GM23338 (cell line): ENCODE results near the gene AGPAT3. TPM values are rescaled to one million over a fixed set of nuclear protein-coding genes. Genes with fewer than 3 reads are reported as not detected.

Source experiments
- ATAC-seq: fragments of 200-7000 bp; cut with Tn5 transposase; 3 replicates; pipeline ENCODE4 v1.9.1; 2020
- DNase-seq: peaks from one replicate; pipeline ENCODE4 v3.0.0-alpha.2; 2015; ENCODE audit warnings: low spot score
- H2AFZ ChIP-seq: fragments of 200-600 bp; sonication (generic); 2 replicates; pipeline ENCODE4 v1.8.0; 2016; ENCODE audit warnings: antibody characterized with exemption, mild to moderate bottlenecking, moderate library complexity
- H3F3A ChIP-seq: fragments of 200-600 bp; sonication (generic); replicated peaks from 2 replicates; pipeline ENCODE4 v1.8.0; 2017; ENCODE audit warnings: antibody characterized with exemption, mixed run types, low read depth
- H3K27ac ChIP-seq: fragments of 200-600 bp; sonication (generic); 2 replicates; pipeline ENCODE4 v1.6.1; 2016; ENCODE audit warnings: low read depth
- H3K27me3 ChIP-seq: fragments of 200-600 bp; sonication (generic); 2 replicates; pipeline ENCODE4 v1.8.0; 2016; ENCODE audit warnings: mild to moderate bottlenecking, mixed run types, moderate library complexity; ENCODE audit not compliant: insufficient read depth
- H3K36me3 ChIP-seq: fragments of 200-600 bp; sonication (generic); 2 replicates; pipeline ENCODE4 v1.8.0; 2016; ENCODE audit warnings: mild to moderate bottlenecking; ENCODE audit not compliant: insufficient read depth
- H3K4me1 ChIP-seq: fragments of 200-600 bp; sonication (generic); 2 replicates; pipeline ENCODE4 v1.8.0; 2016; ENCODE audit warnings: mild to moderate bottlenecking, moderate library complexity; ENCODE audit not compliant: insufficient read depth
- H3K4me2 ChIP-seq: fragments of 200-600 bp; sonication (generic); 2 replicates; pipeline ENCODE4 v1.7.1; 2017; ENCODE audit warnings: mixed run types
- H3K4me3 ChIP-seq: fragments of 200-600 bp; sonication (generic); 2 replicates; pipeline ENCODE4 v1.6.1; 2016; ENCODE audit warnings: mixed run types
- H3K79me2 ChIP-seq: fragments of 200-600 bp; sonication (generic); replicated peaks from 2 replicates; pipeline ENCODE4 v1.8.0; 2017; ENCODE audit warnings: mild to moderate bottlenecking; ENCODE audit not compliant: insufficient read depth
- H3K9me2 ChIP-seq: fragments of 200-600 bp; sonication (generic); 2 replicates; pipeline ENCODE4 v1.8.0; 2017; ENCODE audit not compliant: insufficient read depth
- H4K20me1 ChIP-seq: fragments of 200-600 bp; sonication (generic); replicated peaks from 2 replicates; pipeline ENCODE4 v1.8.0; 2017; ENCODE audit warnings: mild to moderate bottlenecking; ENCODE audit not compliant: insufficient read depth
- H3K27ac Mint-ChIP-seq: 2 replicates; pipeline ENCODE4 v1.8.0; 2020; ENCODE audit warnings: inconsistent platforms, mild to moderate bottlenecking, moderate library complexity, mixed read lengths
- H3K27me3 Mint-ChIP-seq: 3 replicates; pipeline ENCODE4 v1.8.0; 2022; ENCODE audit warnings: low read depth, mild to moderate bottlenecking, moderate library complexity, mixed read lengths, inconsistent platforms; ENCODE audit not compliant: insufficient read depth, poor library complexity
- H3K36me3 Mint-ChIP-seq: 3 replicates; pipeline ENCODE4 v1.8.0; 2021; ENCODE audit warnings: low read depth, mild to moderate bottlenecking, inconsistent platforms, moderate library complexity, mixed read lengths
- H3K4me1 Mint-ChIP-seq: 3 replicates; pipeline ENCODE4 v1.8.0; 2020; ENCODE audit warnings: mild to moderate bottlenecking, inconsistent platforms, mixed read lengths
- H3K4me3 Mint-ChIP-seq: 3 replicates; pipeline ENCODE4 v1.8.0; 2021; ENCODE audit warnings: moderate library complexity, mild to moderate bottlenecking, inconsistent platforms, mixed read lengths
- H3K9me3 Mint-ChIP-seq: 3 replicates; pipeline ENCODE4 v1.8.0; 2020; ENCODE audit warnings: moderate library complexity, mild to moderate bottlenecking, inconsistent platforms, mixed read lengths
- CREB1 ChIP-seq: fragments of 250-450 bp; sonication (Bioruptor Pico); IDR thresholded peaks from 2 replicates; pipeline ENCODE4 v1.5.0; 2020; ENCODE audit warnings: low read depth, mild to moderate bottlenecking, moderate library complexity
- EZH2 ChIP-seq: fragments of 200-600 bp; sonication (generic); IDR thresholded peaks from one replicate; pipeline ENCODE4 v1.8.0; 2017; ENCODE audit warnings: antibody characterized with exemption, mild to moderate bottlenecking, low read depth; ENCODE audit not compliant: unreplicated experiment
- EZH2phosphoT487 ChIP-seq: fragments of 200-600 bp; sonication (generic); IDR thresholded peaks from one replicate; pipeline ENCODE4 v1.8.1; 2018; ENCODE audit warnings: antibody characterized with exemption; ENCODE audit not compliant: unreplicated experiment
- JUNB ChIP-seq: IDR thresholded peaks from one replicate; pipeline ENCODE4 v1.6.1; 2016; ENCODE audit warnings: antibody characterized with exemption; ENCODE audit not compliant: unreplicated experiment
- NANOG ChIP-seq: IDR thresholded peaks from 2 replicates; pipeline ENCODE4 v1.6.1; 2016; ENCODE audit warnings: antibody characterized with exemption, borderline replicate concordance
- POLR2AphosphoS5 ChIP-seq: IDR thresholded peaks from 2 replicates; pipeline ENCODE4 v1.6.1; 2016; ENCODE audit warnings: antibody characterized with exemption, low read depth
- STAT1 ChIP-seq: IDR thresholded peaks from one replicate; pipeline ENCODE4 v1.6.1; 2016; ENCODE audit warnings: antibody characterized with exemption; ENCODE audit not compliant: unreplicated experiment
- ZNF114 ChIP-seq: fragments of 250-450 bp; sonication (Bioruptor Pico); IDR thresholded peaks from 2 replicates; pipeline ENCODE4 v1.5.0; 2020; ENCODE audit warnings: mild to moderate bottlenecking, moderate library complexity
- ZNF331 ChIP-seq: fragments of 250-450 bp; sonication (Bioruptor Pico); IDR thresholded peaks from 2 replicates; pipeline ENCODE4 v1.5.0; 2020; ENCODE audit warnings: low read depth, mild to moderate bottlenecking, moderate library complexity
- ZNF462 ChIP-seq: fragments of 250-450 bp; sonication (Bioruptor Pico); IDR thresholded peaks from 2 replicates; pipeline ENCODE4 v1.5.0; 2020; ENCODE audit warnings: mild to moderate bottlenecking, moderate library complexity
- polyA plus RNA-seq: library from polyadenylated mRNA; unstranded; fragments of >200 nt; fragmentation: Nextera tagmentation; extraction: Ambion mirVana; gene quantifications from 2 replicates; pipeline ENCODE4 v1.2.1, GENCODE V29; 2016
- total RNA-seq: library from RNA; depleted of rRNA; stranded (reverse); fragments of >200 nt; shearing (Covaris generic); gene quantifications from 2 replicates; pipeline ENCODE4 v1.2.3, GENCODE V29; 2014
- TF ChIP-seq, protein P1 (sequence below): IDR thresholded peaks from one replicate; pipeline ENCODE4 v1.6.1; 2018; ENCODE audit warnings: antibody characterized with exemption; ENCODE audit not compliant: unreplicated experiment
- TF ChIP-seq, protein P2 (sequence below), 2 experiments: fragments of 200-600 bp in 1 of 2; sonication (generic) in 1 of 2; conservative IDR thresholded peaks; 2 replicates each; pipeline versions ENCODE4 v1.5.1 to v1.6.1; 2016 to 2017; ENCODE audit warnings: antibody characterized with exemption in 2 of 2, low read depth in 2 of 2, mild to moderate bottlenecking in 2 of 2, moderate library complexity in 1 of 2
- TF ChIP-seq, protein P3 (sequence below): IDR thresholded peaks from 2 replicates; pipeline ENCODE4 v1.6.1; 2016; ENCODE audit warnings: antibody characterized with exemption

AGPAT3 gene
- total and polyA plus RNA-seq, 2 experiments from 2014 or later: 2.1 to 6.1 TPM

GRCh38 chr21:43966946-43967512 is 102.0 kb downstream of the AGPAT3 start:
- Mint-ChIP-seq H3K27ac (no peak overlapping the region), H3K9me3 (peaks cover 4% of the 10 kb centered on the region; the same call in 2 of the 3 replicates), H3K4me1 (no peaks in the 10 kb centered on the region), H3K27me3 (peaks cover 7% of the 10 kb centered on the region), H3K36me3 (no peaks in the 10 kb centered on the region), H3K4me3 (no peak overlapping the region)
- no peaks in the 10 kb centered on the region for H4K20me1 ChIP-seq
- no peaks in the 10 kb centered on the region for H3K9me2 ChIP-seq
- TF ChIP-seq NANOG (no peak), EZH2phosphoT487 (no peak), ZNF114 (CRISPR knock-in tag) (no peak), JUNB (no peak), ZNF462 (CRISPR knock-in tag) (no peak), ZNF331 (CRISPR knock-in tag) (no peak), EZH2 (no peak), POLR2AphosphoS5 (no peak), STAT1 (no peak), CREB1 (CRISPR knock-in tag) (no peak)
- TF ChIP-seq, protein P1, sequence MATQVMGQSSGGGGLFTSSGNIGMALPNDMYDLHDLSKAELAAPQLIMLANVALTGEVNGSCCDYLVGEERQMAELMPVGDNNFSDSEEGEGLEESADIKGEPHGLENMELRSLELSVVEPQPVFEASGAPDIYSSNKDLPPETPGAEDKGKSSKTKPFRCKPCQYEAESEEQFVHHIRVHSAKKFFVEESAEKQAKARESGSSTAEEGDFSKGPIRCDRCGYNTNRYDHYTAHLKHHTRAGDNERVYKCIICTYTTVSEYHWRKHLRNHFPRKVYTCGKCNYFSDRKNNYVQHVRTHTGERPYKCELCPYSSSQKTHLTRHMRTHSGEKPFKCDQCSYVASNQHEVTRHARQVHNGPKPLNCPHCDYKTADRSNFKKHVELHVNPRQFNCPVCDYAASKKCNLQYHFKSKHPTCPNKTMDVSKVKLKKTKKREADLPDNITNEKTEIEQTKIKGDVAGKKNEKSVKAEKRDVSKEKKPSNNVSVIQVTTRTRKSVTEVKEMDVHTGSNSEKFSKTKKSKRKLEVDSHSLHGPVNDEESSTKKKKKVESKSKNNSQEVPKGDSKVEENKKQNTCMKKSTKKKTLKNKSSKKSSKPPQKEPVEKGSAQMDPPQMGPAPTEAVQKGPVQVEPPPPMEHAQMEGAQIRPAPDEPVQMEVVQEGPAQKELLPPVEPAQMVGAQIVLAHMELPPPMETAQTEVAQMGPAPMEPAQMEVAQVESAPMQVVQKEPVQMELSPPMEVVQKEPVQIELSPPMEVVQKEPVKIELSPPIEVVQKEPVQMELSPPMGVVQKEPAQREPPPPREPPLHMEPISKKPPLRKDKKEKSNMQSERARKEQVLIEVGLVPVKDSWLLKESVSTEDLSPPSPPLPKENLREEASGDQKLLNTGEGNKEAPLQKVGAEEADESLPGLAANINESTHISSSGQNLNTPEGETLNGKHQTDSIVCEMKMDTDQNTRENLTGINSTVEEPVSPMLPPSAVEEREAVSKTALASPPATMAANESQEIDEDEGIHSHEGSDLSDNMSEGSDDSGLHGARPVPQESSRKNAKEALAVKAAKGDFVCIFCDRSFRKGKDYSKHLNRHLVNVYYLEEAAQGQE: no peak
- TF ChIP-seq, protein P2, sequence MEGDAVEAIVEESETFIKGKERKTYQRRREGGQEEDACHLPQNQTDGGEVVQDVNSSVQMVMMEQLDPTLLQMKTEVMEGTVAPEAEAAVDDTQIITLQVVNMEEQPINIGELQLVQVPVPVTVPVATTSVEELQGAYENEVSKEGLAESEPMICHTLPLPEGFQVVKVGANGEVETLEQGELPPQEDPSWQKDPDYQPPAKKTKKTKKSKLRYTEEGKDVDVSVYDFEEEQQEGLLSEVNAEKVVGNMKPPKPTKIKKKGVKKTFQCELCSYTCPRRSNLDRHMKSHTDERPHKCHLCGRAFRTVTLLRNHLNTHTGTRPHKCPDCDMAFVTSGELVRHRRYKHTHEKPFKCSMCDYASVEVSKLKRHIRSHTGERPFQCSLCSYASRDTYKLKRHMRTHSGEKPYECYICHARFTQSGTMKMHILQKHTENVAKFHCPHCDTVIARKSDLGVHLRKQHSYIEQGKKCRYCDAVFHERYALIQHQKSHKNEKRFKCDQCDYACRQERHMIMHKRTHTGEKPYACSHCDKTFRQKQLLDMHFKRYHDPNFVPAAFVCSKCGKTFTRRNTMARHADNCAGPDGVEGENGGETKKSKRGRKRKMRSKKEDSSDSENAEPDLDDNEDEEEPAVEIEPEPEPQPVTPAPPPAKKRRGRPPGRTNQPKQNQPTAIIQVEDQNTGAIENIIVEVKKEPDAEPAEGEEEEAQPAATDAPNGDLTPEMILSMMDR (conservative IDR thresholded peaks at IDR 0.05; ENCODE audit: low read depth in 2 of 2): no peak
- TF ChIP-seq, protein P3, sequence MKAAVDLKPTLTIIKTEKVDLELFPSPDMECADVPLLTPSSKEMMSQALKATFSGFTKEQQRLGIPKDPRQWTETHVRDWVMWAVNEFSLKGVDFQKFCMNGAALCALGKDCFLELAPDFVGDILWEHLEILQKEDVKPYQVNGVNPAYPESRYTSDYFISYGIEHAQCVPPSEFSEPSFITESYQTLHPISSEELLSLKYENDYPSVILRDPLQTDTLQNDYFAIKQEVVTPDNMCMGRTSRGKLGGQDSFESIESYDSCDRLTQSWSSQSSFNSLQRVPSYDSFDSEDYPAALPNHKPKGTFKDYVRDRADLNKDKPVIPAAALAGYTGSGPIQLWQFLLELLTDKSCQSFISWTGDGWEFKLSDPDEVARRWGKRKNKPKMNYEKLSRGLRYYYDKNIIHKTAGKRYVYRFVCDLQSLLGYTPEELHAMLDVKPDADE: no peak
- H3K79me2 ChIP-seq: no peaks in the 10 kb centered on the region
- no peaks in the 10 kb centered on the region for H3K36me3 ChIP-seq
- H3K27me3 ChIP-seq: no peaks in the 10 kb centered on the region
- no peak for DNase-seq
- H3K4me2 ChIP-seq: no peak overlapping the region
- no peak overlapping the region for H3K4me3 ChIP-seq
- H2AFZ ChIP-seq: no peak overlapping the region
- no peak overlapping the region for H3K27ac ChIP-seq
- no peaks in the 10 kb centered on the region for H3K4me1 ChIP-seq
- H3F3A ChIP-seq: no peaks in the 10 kb centered on the region
- ATAC-seq: no peak
